ENCODE measurements around the gene MACROH2A2. TPM values are rescaled to one million over a fixed set of nuclear protein-coding genes. Genes with fewer than 3 reads are reported as not detected.

MACROH2A2 gene
- 10 to 100 TPM in 3 of 4 donors, 1 to 10 TPM in 1; 6.2 to 17.8 (median 15.4) TPM for total RNA-seq

DNA sequence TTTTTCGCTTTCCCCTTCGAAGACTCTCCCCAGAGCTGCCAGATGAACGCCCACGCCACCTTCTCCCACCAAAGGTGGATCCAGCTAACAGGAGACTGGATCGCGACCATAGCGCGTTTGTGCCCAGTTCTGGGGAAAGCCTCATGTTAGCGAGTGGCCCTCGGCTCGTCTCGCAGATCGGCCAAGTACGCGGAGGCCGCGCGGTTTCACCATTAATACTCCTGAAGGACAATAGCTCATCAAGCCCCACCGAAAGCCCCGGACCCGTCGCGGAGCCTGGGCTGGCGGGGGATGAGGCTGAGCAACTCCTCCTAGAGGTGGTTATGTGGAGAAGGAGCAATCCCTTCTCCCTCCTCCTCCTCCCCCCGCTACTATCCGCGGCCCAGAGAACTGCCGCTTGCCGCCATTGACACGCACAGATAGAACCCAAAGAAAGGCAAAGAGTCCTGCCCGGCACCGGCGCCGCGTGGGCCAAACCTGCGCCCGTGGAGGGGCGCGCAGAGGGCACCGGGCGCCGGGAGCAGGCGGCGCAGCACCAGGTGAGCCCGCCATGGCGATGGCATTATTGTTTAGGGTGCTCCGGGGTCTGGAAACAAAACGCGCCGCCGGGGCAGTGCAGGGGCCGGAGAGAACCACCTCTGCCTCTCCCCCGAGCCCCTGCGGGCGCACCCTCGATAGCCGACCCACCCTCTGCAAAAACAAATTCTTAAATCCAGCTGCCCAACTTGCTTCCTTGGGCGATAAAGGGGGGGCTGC, at the start of gene MACROH2A2:
Gene MACROH2A2, plus strand, starts transcription at position 385 of the 756 bp plus-strand sequence. CDS start 22,813 bp downstream, outside the sequence.
- WGBS, result 4% methylated on average over 8 of the region's 58 CpGs
- H3K27ac ChIP-seq (replicated peaks in 1 of 4), result peak within 1 kb of the TSS; percentile 70 to 82 (median 78)
- DNase-seq (ENCODE audit: extremely low spot score), result peak; percentile 93
- H3K9me3 ChIP-seq, result no peaks in the 10 kb centered on the region
- H3K27me3 ChIP-seq, result peaks cover 0 to 15% (median 0%) of the 10 kb centered on the region in 4 donors
- peak within 1 kb of the TSS; percentile 65 to 85 (median 80) for H3K4me3 ChIP-seq
- intact Hi-C loops (cut with DNase I), result no loop called here
- TF ChIP-seq, protein P1, sequence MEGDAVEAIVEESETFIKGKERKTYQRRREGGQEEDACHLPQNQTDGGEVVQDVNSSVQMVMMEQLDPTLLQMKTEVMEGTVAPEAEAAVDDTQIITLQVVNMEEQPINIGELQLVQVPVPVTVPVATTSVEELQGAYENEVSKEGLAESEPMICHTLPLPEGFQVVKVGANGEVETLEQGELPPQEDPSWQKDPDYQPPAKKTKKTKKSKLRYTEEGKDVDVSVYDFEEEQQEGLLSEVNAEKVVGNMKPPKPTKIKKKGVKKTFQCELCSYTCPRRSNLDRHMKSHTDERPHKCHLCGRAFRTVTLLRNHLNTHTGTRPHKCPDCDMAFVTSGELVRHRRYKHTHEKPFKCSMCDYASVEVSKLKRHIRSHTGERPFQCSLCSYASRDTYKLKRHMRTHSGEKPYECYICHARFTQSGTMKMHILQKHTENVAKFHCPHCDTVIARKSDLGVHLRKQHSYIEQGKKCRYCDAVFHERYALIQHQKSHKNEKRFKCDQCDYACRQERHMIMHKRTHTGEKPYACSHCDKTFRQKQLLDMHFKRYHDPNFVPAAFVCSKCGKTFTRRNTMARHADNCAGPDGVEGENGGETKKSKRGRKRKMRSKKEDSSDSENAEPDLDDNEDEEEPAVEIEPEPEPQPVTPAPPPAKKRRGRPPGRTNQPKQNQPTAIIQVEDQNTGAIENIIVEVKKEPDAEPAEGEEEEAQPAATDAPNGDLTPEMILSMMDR (IDR thresholded peaks at IDR 0.05), result peak; percentile 20 to 39 (median 27)
- peak in 1 of 2 donors; percentile 51 for TF ChIP-seq POLR2AphosphoS5 (IDR thresholded peaks at IDR 0.05)
- TF ChIP-seq POLR2A (IDR thresholded peaks at IDR 0.05; ENCODE audit: low read depth), result no peak
- no peak for TF ChIP-seq EP300 (IDR thresholded peaks at IDR 0.05)
- peaks cover 0 to 31% (median 21%) of the 10 kb centered on the region in 4 donors for H3K4me1 ChIP-seq
- peaks cover 0 to 4% (median 0%) of the 10 kb centered on the region in 4 donors for H3K36me3 ChIP-seq

GRCh38 chr10:70007116-70007820, 45.4 kb upstream of the MACROH2A2 start:
- Histone ChIP-seq H3K4me1 (no peaks in the 10 kb centered on the region), H3K27me3 (no peaks in the 10 kb centered on the region), H3K36me3 (no peaks in the 10 kb centered on the region), H3K9me3 (no peaks in the 10 kb centered on the region), H3K4me3 (no peak overlapping the region), H3K27ac (replicated peaks in 1 of 4) (no peak overlapping the region)
- no peak for DNase-seq (ENCODE audit: extremely low spot score)
- TF ChIP-seq POLR2AphosphoS5 (IDR thresholded peaks at IDR 0.05) (no peak), EP300 (IDR thresholded peaks at IDR 0.05) (no peak), POLR2A (IDR thresholded peaks at IDR 0.05; ENCODE audit: low read depth) (no peak)
- TF ChIP-seq, protein P1 (IDR thresholded peaks at IDR 0.05), result no peak
- intact Hi-C loops (cut with DNase I), result no loop called here
- 84% methylated on average over 8 of the region's 9 CpGs for WGBS

DNA sequence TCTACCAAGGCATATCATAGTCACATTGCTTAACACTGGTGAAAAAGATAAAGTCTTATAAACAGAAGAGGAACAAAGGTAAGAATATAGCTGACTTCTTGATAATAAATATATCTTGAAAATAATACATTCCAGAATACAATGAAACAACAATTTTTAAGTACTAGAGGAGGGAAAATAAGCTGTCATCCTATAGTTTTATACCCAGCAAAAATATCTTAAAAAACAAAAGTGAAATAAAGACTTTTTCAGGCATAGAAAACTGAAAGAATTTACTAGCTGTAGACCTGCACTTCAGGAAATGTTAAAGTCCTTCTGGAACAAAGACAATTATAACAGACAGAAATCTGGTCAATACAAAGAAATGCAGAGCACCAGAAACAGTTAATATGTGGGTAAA, 21.4 kb upstream of the MACROH2A2 start:
- no peaks in the 10 kb centered on the region for H3K36me3 ChIP-seq
- H3K27me3 ChIP-seq, result peaks cover 0 to 15% (median 0%) of the 10 kb centered on the region in 4 donors
- H3K4me3 ChIP-seq, result no peak overlapping the region
- H3K9me3 ChIP-seq, result peaks cover 0 to 29% (median 13%) of the 10 kb centered on the region in 4 donors
- TF ChIP-seq, protein P1 (IDR thresholded peaks at IDR 0.05), result no peak
- TF ChIP-seq POLR2AphosphoS5 (IDR thresholded peaks at IDR 0.05) (no peak), EP300 (IDR thresholded peaks at IDR 0.05) (no peak)
- no peaks in the 10 kb centered on the region for H3K4me1 ChIP-seq
- no peak overlapping the region for H3K27ac ChIP-seq (replicated peaks in 1 of 4)
- intact Hi-C loops (cut with DNase I), result no loop called here
- no peak for DNase-seq (ENCODE audit: extremely low spot score)

DNA sequence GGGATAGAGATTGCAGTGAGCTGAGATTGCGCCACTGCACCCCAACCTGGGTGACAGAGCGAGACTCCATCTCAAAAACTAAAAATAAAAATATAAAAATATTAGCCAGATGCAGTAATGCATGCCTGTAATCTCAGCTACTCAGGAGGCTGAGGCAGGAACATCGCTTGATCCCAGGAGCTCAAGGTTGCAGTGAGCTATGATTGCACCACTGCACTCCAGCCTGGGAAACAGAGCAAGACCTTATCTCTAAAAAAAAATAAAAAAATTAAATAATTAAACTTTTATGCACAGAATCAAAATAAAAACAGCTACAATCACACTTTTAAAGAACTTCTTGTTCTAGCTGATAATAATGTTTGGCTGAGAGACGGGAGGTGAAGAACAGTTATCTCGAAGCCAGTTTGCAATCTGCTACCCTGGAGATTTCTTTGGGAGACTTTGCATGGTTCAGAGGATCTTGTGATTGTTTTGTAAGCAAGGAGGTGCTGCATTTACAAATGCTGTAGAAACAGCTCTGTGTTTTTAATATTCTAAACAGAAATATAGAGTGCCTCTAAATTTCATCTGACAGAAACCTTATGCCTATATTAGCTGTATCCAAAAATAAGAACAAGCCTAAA, 19.9 kb upstream of the MACROH2A2 start:
- Histone ChIP-seq H3K4me3 (no peak overlapping the region), H3K27me3 (peaks cover 0 to 15% (median 0%) of the 10 kb centered on the region in 4 donors), H3K36me3 (no peaks in the 10 kb centered on the region), H3K27ac (replicated peaks in 1 of 4) (no peak overlapping the region), H3K9me3 (peaks cover 0 to 23% (median 10%) of the 10 kb centered on the region in 4 donors), H3K4me1 (no peaks in the 10 kb centered on the region)
- intact Hi-C loops (cut with DNase I), result no loop called here
- no peak for DNase-seq (ENCODE audit: extremely low spot score)
- WGBS, result 87% methylated on average over 5 of the region's 5 CpGs
- TF ChIP-seq, protein P1 (IDR thresholded peaks at IDR 0.05), result no peak
- no peak for TF ChIP-seq EP300 (IDR thresholded peaks at IDR 0.05)
- TF ChIP-seq POLR2AphosphoS5 (IDR thresholded peaks at IDR 0.05), result no peak
- TF ChIP-seq POLR2A (IDR thresholded peaks at IDR 0.05; ENCODE audit: low read depth), result no peak

Measured in esophagus muscularis mucosa (tissue), 4 donors.